NOMO-1 treated with DMSO at 0.1 percent for 48 hours (cell line): ENCODE measurements around the gene HOXD9.

Experiments
- DNase-seq: peaks from one replicate; lab custom pipeline; 2025; ENCODE audit not compliant: unreplicated experiment; lab: John Stamatoyannopoulos, UW

Gene HOXD9

GRCh38 chr2:176152350-176153181, 30.0 kb downstream of the HOXD9 start:
- no peak for DNase-seq

GRCh38 chr2:176154576-176155252, 32.2 kb downstream of the HOXD9 start:
- DNase-seq: no peak

GRCh38 chr2:176155356-176156044, 33.0 kb downstream of the HOXD9 start:
- DNase-seq: no peak

- no peak for DNase-seq
Observed at GRCh38 chr2:176156301-176156806, 33.8 kb downstream of the HOXD9 start.

- no peak for DNase-seq
Observed at GRCh38 chr2:176156807-176157498, 34.4 kb downstream of the HOXD9 start, which contains the start of gene HOXD3. HOXD3 (plus strand) TSS chr2:176157307; CDS start chr2:176169115, 11,808 bp downstream.

GRCh38 chr2:176157499-176158185, 35.1 kb downstream of the HOXD9 start:
- DNase-seq: no peak

GRCh38 chr2:176158186-176158591, 35.7 kb downstream of the HOXD9 start:
- DNase-seq: no peak

- DNase-seq: no peak
Observed at GRCh38 chr2:176158855-176159662, 36.5 kb downstream of the HOXD9 start.

GRCh38 chr2:176159663-176160250, 37.2 kb downstream of the HOXD9 start:
- DNase-seq: no peak

- no peak for DNase-seq
Observed at GRCh38 chr2:176160251-176160985, 37.9 kb downstream of the HOXD9 start.

- no peak for DNase-seq
Observed at GRCh38 chr2:176160986-176161824, 38.7 kb downstream of the HOXD9 start.

- no peak for DNase-seq
Observed at GRCh38 chr2:176161825-176162626, 39.5 kb downstream of the HOXD9 start.

- no peak for DNase-seq
Observed at GRCh38 chr2:176162911-176163671, 40.6 kb downstream of the HOXD9 start.

GRCh38 chr2:176163672-176164056, 41.1 kb downstream of the HOXD9 start:
- DNase-seq: no peak

GRCh38 chr2:176164201-176164600, 41.7 kb downstream of the HOXD9 start:
- DNase-seq: no peak
